Activated CD4-positive, alpha-beta memory T cell treated with anti-CD3 and anti-CD28 coated beads for 36 hours (primary cell): ENCODE data around the gene GRID1. TPM values are rescaled to one million over a fixed set of nuclear protein-coding genes. Genes with fewer than 3 reads are reported as not detected.

Experiments used
- CTCF ChIA-PET: fragments of 350-600 bp; sonication (Branson Sonifier 250); formaldehyde crosslinking; loops from one replicate; lab custom pipeline; 2021; ENCODE audit warnings: antibody characterized with exemption, inconsistent platforms; lab: Charles Lee
- POLR2A ChIA-PET: fragments of 350-600 bp; sonication (Branson Sonifier 250); formaldehyde crosslinking; loops from one replicate; lab custom pipeline; 2021; ENCODE audit warnings: antibody characterized with exemption; lab: Charles Lee
- DNase-seq: peaks from one replicate; pipeline ENCODE4 v3.0.0-alpha.2; 2020
- H3K27ac Mint-ChIP-seq: one replicate; pipeline ENCODE4 v1.8.0; 2021; ENCODE audit warnings: mixed read lengths
- H3K27me3 Mint-ChIP-seq: one replicate; pipeline ENCODE4 v1.8.0; 2021; ENCODE audit warnings: mixed read lengths
- H3K36me3 Mint-ChIP-seq: one replicate; pipeline ENCODE4 v1.8.0; 2021; ENCODE audit warnings: mixed read lengths
- H3K4me1 Mint-ChIP-seq: one replicate; pipeline ENCODE4 v1.8.0; 2021; ENCODE audit warnings: low read depth, mixed read lengths
- H3K4me3 Mint-ChIP-seq: one replicate; pipeline ENCODE4 v1.8.0; 2021; ENCODE audit warnings: mild to moderate bottlenecking, mixed read lengths
- H3K9me3 Mint-ChIP-seq: one replicate; pipeline ENCODE4 v1.8.0; 2021; ENCODE audit warnings: mixed read lengths
- intact Hi-C: fragments of 100-400 bp; cut with micrococcal nuclease; formaldehyde crosslinking; loops from one replicate; pipeline ENCODE4 v1.15.1; 2023
- microRNA-seq: library from miRNA; unstranded; fragments of <30 nt; microRNA quantifications from one replicate; pipeline ENCODE4 v1.2.0, GENCODE V29; 2022; ENCODE audit warnings: borderline number of aligned reads, borderline microRNAs expressed, borderline replicate concordance
- total RNA-seq, 2 experiments: library from RNA; stranded (reverse); gene quantifications; one replicate each; pipeline ENCODE4 v1.2.3, GENCODE V29; 2021

GRID1 gene
- total RNA-seq, 2 experiments from 2014 or later = not detected

DNA sequence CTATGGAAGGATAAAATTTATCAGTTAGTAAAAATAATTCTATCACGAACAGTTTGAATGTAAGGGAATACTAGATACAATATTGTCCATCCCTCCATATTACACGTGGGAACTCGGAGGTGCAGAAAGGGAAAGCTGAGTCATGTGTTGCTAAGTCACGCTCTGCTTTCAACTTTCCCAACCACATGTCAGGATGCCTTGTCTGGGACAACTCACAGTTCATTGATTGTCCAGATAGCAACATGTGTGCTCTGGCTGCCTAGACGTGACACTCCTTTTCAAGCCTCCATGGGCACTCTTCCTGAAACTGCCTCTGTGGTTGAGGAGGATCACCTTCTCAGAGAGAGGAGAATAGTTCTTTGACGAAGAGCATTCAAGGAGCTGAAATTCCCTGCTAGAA lies 808.1 kb downstream of the GRID1 start:
- no peaks in the 10 kb centered on the region for H3K36me3 Mint-ChIP-seq
- H3K27me3 Mint-ChIP-seq = peaks cover 2% of the 10 kb centered on the region
- no peaks in the 10 kb centered on the region for H3K9me3 Mint-ChIP-seq
- intact Hi-C loops = no loop called here
- no peaks in the 10 kb centered on the region for H3K4me1 Mint-ChIP-seq
- no peak for DNase-seq
- no peak overlapping the region for H3K27ac Mint-ChIP-seq
- ChIA-PET CTCF (no interaction called here), POLR2A (interaction anchor here (0.5 kb wide), 1 partner anchor 600 kb away, joined by 3 read pairs; no protein-coding TSS in a partner anchor)
- no peak overlapping the region for H3K4me3 Mint-ChIP-seq

DNA sequence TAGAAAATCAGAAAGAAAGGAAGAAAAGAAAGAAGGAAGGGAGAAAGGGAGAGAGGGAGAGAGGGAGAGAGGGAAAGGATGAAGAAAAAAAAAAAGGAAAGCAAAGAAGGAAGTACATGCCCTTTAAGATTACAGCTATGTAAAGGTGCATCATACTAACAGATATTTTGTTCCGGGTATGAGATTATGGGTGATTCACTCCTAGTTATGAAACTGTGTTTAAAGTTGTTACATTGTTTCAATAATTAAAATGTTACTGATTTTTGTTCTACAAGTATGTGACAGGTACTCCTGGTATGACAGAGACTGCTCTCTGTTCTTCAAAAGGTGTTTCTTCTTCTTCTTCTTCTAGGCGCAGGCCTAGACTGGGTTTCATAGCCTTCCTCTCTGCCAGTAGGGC lies 808.9 kb downstream of the GRID1 start:
- no peak for DNase-seq
- H3K27ac Mint-ChIP-seq = no peak overlapping the region
- no peaks in the 10 kb centered on the region for H3K9me3 Mint-ChIP-seq
- H3K4me1 Mint-ChIP-seq = no peaks in the 10 kb centered on the region
- ChIA-PET CTCF (no interaction called here), POLR2A (no interaction called here)
- H3K4me3 Mint-ChIP-seq = no peak overlapping the region
- intact Hi-C loops = no loop called here
- no peaks in the 10 kb centered on the region for H3K36me3 Mint-ChIP-seq
- H3K27me3 Mint-ChIP-seq = peaks cover 2% of the 10 kb centered on the region

DNA sequence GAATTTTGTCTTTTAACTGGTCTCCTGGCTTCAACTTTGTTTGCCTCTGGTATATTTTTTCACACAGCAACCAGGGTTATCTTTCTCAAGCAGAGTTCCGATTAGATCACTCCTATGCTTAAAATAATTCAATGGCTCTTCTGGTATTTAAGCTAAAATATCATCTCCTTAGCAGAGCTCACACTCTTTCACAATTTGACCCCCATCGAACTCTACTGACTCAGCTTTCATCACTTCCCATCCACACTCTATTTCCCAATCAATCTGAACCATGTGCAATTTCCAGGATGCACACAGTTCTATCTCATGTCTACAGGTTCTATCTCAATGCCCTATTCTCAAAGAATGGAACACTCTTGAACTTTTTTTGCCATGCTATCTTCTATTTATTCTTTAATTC lies 809.5 kb downstream of the GRID1 start:
- Mint-ChIP-seq H3K36me3 (no peaks in the 10 kb centered on the region), H3K27me3 (peaks cover 2% of the 10 kb centered on the region), H3K9me3 (no peaks in the 10 kb centered on the region), H3K4me3 (no peak overlapping the region), H3K4me1 (no peaks in the 10 kb centered on the region), H3K27ac (no peak overlapping the region)
- intact Hi-C loops = no loop called here
- POLR2A ChIA-PET = no interaction called here
- CTCF ChIA-PET = no interaction called here
- no peak for DNase-seq

Small RNAs within 50 kb of the gene (microRNA-seq; reads per million reads assigned to microRNA genes)
- not detected for gene MIR346

Other genes starting within 250 kb of the GRID1 start
- gene WAPL, start 155.0 kb upstream of the GRID1 start, total RNA-seq = 10 to 100 TPM; 43.6 to 44.6 TPM